ENCODE data around the gene ATP5ME.

ATP5ME gene

GRCh38 chr4:664713-665231 lies 9.3 kb downstream of the ATP5ME start:
- peaks cover 10% of the 10 kb centered on the region for H3K36me3 ChIP-seq
- H3K27ac ChIP-seq = no peak overlapping the region
- no peak overlapping the region for H3K4me3 ChIP-seq (ENCODE audit: low read depth, low read length)
- H3K27me3 ChIP-seq (ENCODE audit: insufficient read depth, low read depth, severe bottlenecking) = no peaks in the 10 kb centered on the region
- no peak for DNase-seq
- TF ChIP-seq CTCF (IDR thresholded peaks at IDR 0.05; ENCODE audit: low read depth, low read length) = no peak
- no peaks in the 10 kb centered on the region for H3K9me3 ChIP-seq (ENCODE audit: severe bottlenecking)

- TF ChIP-seq CTCF (IDR thresholded peaks at IDR 0.05; ENCODE audit: low read depth, low read length) = no peak
- peak; percentile 73 for DNase-seq
- peak overlapping the region; percentile 63 for H3K27ac ChIP-seq
- H3K9me3 ChIP-seq (ENCODE audit: severe bottlenecking) = no peaks in the 10 kb centered on the region
- H3K36me3 ChIP-seq = peaks cover 17% of the 10 kb centered on the region
- H3K4me3 ChIP-seq (ENCODE audit: low read depth, low read length) = peak overlapping the region; percentile 30
- no peaks in the 10 kb centered on the region for H3K27me3 ChIP-seq (ENCODE audit: insufficient read depth, low read depth, severe bottlenecking)
Observed at GRCh38 chr4:663438-664428, 10.3 kb downstream of the ATP5ME start.

GRCh38 chr4:663046-663437 lies 11.0 kb downstream of the ATP5ME start:
- TF ChIP-seq CTCF (IDR thresholded peaks at IDR 0.05; ENCODE audit: low read depth, low read length) = no peak
- H3K36me3 ChIP-seq = peaks cover 19% of the 10 kb centered on the region
- H3K27me3 ChIP-seq (ENCODE audit: insufficient read depth, low read depth, severe bottlenecking) = no peaks in the 10 kb centered on the region
- H3K27ac ChIP-seq = peak overlapping the region; percentile 26; the same call in 1 of the 2 replicates
- DNase-seq = no peak
- H3K4me3 ChIP-seq (ENCODE audit: low read depth, low read length) = no peak overlapping the region
- no peaks in the 10 kb centered on the region for H3K9me3 ChIP-seq (ENCODE audit: severe bottlenecking)

GRCh38 chr4:661881-662761 lies 12.0 kb downstream of the ATP5ME start:
- Histone ChIP-seq H3K4me3 (ENCODE audit: low read depth, low read length) (no peak overlapping the region), H3K27ac (no peak overlapping the region), H3K27me3 (ENCODE audit: insufficient read depth, low read depth, severe bottlenecking) (no peaks in the 10 kb centered on the region), H3K36me3 (peaks cover 21% of the 10 kb centered on the region), H3K9me3 (ENCODE audit: severe bottlenecking) (no peaks in the 10 kb centered on the region)
- DNase-seq = no peak
- no peak for TF ChIP-seq CTCF (IDR thresholded peaks at IDR 0.05; ENCODE audit: low read depth, low read length)

GRCh38 chr4:661231-661630 lies 12.8 kb downstream of the ATP5ME start:
- H3K4me3 ChIP-seq (ENCODE audit: low read depth, low read length) = no peak overlapping the region
- no peak for DNase-seq
- TF ChIP-seq CTCF (IDR thresholded peaks at IDR 0.05; ENCODE audit: low read depth, low read length) = no peak
- H3K36me3 ChIP-seq = peaks cover 27% of the 10 kb centered on the region
- no peaks in the 10 kb centered on the region for H3K9me3 ChIP-seq (ENCODE audit: severe bottlenecking)
- no peaks in the 10 kb centered on the region for H3K27me3 ChIP-seq (ENCODE audit: insufficient read depth, low read depth, severe bottlenecking)
- H3K27ac ChIP-seq = no peak overlapping the region
